Activated naive CD4-positive, alpha-beta T cell treated with Interleukin-2 at 50 U/mL for 16 hours (primary cell): ENCODE data around the gene SLC39A9.
"Not testable (repeated sequence)": the region's sequence is repeated elsewhere in the genome, so short reads cannot be mapped to it uniquely, and the experiment has no call there.

ENCODE experiments used
- DNase-seq: peaks from one replicate; pipeline ENCODE4 v3.0.0-alpha.2; 2020

SLC39A9 gene

GRCh38 chr14:69428289-69428998 is 30.0 kb downstream of the SLC39A9 start:
- no peak for DNase-seq

GRCh38 chr14:69429643-69430042 is 31.2 kb downstream of the SLC39A9 start:
- no peak for DNase-seq

GRCh38 chr14:69430306-69430939 is 31.9 kb downstream of the SLC39A9 start:
- no peak for DNase-seq

- no peak for DNase-seq
These were observed 33.9 kb downstream of the SLC39A9 start for GRCh38 chr14:69432364-69432763.

GRCh38 chr14:69439521-69440270 is 41.2 kb downstream of the SLC39A9 start:
- no peak for DNase-seq

GRCh38 chr14:69441948-69442347 is 43.5 kb downstream of the SLC39A9 start:
- DNase-seq = no peak

- no peak for DNase-seq
These were observed 44.9 kb downstream of the SLC39A9 start for GRCh38 chr14:69443296-69443805.

- DNase-seq = no peak
These were observed 50.7 kb downstream of the SLC39A9 start for GRCh38 chr14:69449216-69449615.

- DNase-seq = no peak
These were observed 53.4 kb downstream of the SLC39A9 start for GRCh38 chr14:69451941-69452340.

- DNase-seq = no peak
These were observed 59.9 kb downstream of the SLC39A9 start for GRCh38 chr14:69458350-69458749.

GRCh38 chr14:69459122-69459521 is 60.6 kb downstream of the SLC39A9 start:
- no peak for DNase-seq

GRCh38 chr14:69460093-69460701 is 61.7 kb downstream of the SLC39A9 start:
- DNase-seq = peak; percentile 64

GRCh38 chr14:69464379-69464778 is 65.9 kb downstream of the SLC39A9 start:
- DNase-seq = no peak

- DNase-seq = no peak
These were observed 66.3 kb downstream of the SLC39A9 start for GRCh38 chr14:69464829-69465228.

- DNase-seq = no peak
These were observed 70.5 kb downstream of the SLC39A9 start for GRCh38 chr14:69468949-69469348.

GRCh38 chr14:69471436-69471835 is 72.9 kb downstream of the SLC39A9 start:
- DNase-seq = no peak

- no peak for DNase-seq
These were observed 73.4 kb downstream of the SLC39A9 start for GRCh38 chr14:69471916-69472315.

GRCh38 chr14:69473260-69473659 is 74.8 kb downstream of the SLC39A9 start:
- DNase-seq = no peak

GRCh38 chr14:69473946-69474345 is 75.5 kb downstream of the SLC39A9 start:
- no peak for DNase-seq

- DNase-seq = no peak
These were observed 76.8 kb downstream of the SLC39A9 start for GRCh38 chr14:69475194-69475818.

GRCh38 chr14:69476824-69477450 is 78.4 kb downstream of the SLC39A9 start:
- DNase-seq = not testable (repeated sequence)

GRCh38 chr14:69478055-69478454 is 79.6 kb downstream of the SLC39A9 start:
- DNase-seq = not testable (repeated sequence)
